Activated CD4-positive, alpha-beta T cell treated with anti-CD3 and anti-CD28 coated beads for 48 hours (primary cell): ENCODE measurements around the gene HSD3B7.
"Not testable (repeated sequence)": the region's sequence is repeated elsewhere in the genome, so short reads cannot be mapped to it uniquely, and the experiment has no call there.

Experiments
- DNase-seq: peaks from one replicate; pipeline ENCODE4 v3.0.0-alpha.2; 2020

HSD3B7 gene

GRCh38 chr16:30984669-30985400 lies at the start of gene HSD3B7:
Gene HSD3B7 (plus strand): TSS chr16:30985207. CDS start chr16:30985659, 452 bp downstream.
- DNase-seq = peak; percentile 90

- no peak for DNase-seq
These were observed 47.3 kb upstream of the HSD3B7 start for GRCh38 chr16:30937692-30938091.

GRCh38 chr16:30939571-30939970 lies 45.4 kb upstream of the HSD3B7 start:
- DNase-seq = not testable (repeated sequence)

- DNase-seq = peak; percentile 78
These were observed 43.2 kb upstream of the HSD3B7 start for GRCh38 chr16:30941600-30942425.

GRCh38 chr16:30942426-30942806 lies 42.6 kb upstream of the HSD3B7 start:
- peak; percentile 20 for DNase-seq

- DNase-seq = no peak
These were observed 40.7 kb upstream of the HSD3B7 start for GRCh38 chr16:30944352-30944751.

- DNase-seq = no peak
These were observed 38.1 kb upstream of the HSD3B7 start for GRCh38 chr16:30946671-30947540.

GRCh38 chr16:30947541-30947858 lies 37.5 kb upstream of the HSD3B7 start:
- no peak for DNase-seq

- peak; percentile 25 for DNase-seq
These were observed 36.9 kb upstream of the HSD3B7 start for GRCh38 chr16:30947859-30948666.

GRCh38 chr16:30948667-30949649 lies 36.0 kb upstream of the HSD3B7 start, which contains the start of gene ORAI3:
Gene ORAI3 (plus strand): TSS chr16:30949068. CDS start chr16:30949290, 222 bp downstream.
- DNase-seq = peak; percentile 58

- peak; percentile 66 for DNase-seq
These were observed 35.1 kb upstream of the HSD3B7 start for GRCh38 chr16:30949650-30950515.

GRCh38 chr16:30950516-30951065 lies 34.4 kb upstream of the HSD3B7 start:
- DNase-seq = no peak

GRCh38 chr16:30951193-30951592 lies 33.8 kb upstream of the HSD3B7 start:
- DNase-seq = no peak

- DNase-seq = no peak
These were observed 33.3 kb upstream of the HSD3B7 start for GRCh38 chr16:30951750-30952149.

- DNase-seq = no peak
These were observed 31.9 kb upstream of the HSD3B7 start for GRCh38 chr16:30953111-30953510.

GRCh38 chr16:30953511-30954124 lies 31.4 kb upstream of the HSD3B7 start:
- peak; percentile 79 for DNase-seq

- DNase-seq = no peak
These were observed 30.0 kb upstream of the HSD3B7 start for GRCh38 chr16:30954993-30955392.

GRCh38 chr16:30956601-30957455 lies 28.2 kb upstream of the HSD3B7 start:
- DNase-seq = peak; percentile 96
